Measurements from ENCODE around the gene KCNA10. TPM values are rescaled to one million over a fixed set of nuclear protein-coding genes. Genes with fewer than 3 reads are reported as not detected.

The KCNA10 gene
- total RNA-seq (ENCODE audit: unreplicated experiment) = not detected
- long read RNA-seq = 0 reads

GRCh38 chr1:110519125-110519810, at the start of gene KCNA10:
KCNA10 (minus strand) TSS chr1:110519175; CDS start chr1:110518787, 388 bp downstream.
- H3K27ac Mint-ChIP-seq (ENCODE audit: unreplicated experiment) = no peak within 1 kb of the TSS
- no peak for DNase-seq
- H3K36me3 Mint-ChIP-seq (ENCODE audit: unreplicated experiment) = peaks cover 8% of the 10 kb centered on the region
- peaks cover 8% of the 10 kb centered on the region for H3K27me3 Mint-ChIP-seq (ENCODE audit: unreplicated experiment)
- no peak within 1 kb of the TSS for H3K4me3 Mint-ChIP-seq (ENCODE audit: unreplicated experiment)
- no peaks in the 10 kb centered on the region for H3K4me1 Mint-ChIP-seq (ENCODE audit: low read depth, unreplicated experiment)
- TF ChIP-seq CTCF (IDR thresholded peaks at IDR 0.05; ENCODE audit: partially characterized antibody, unreplicated experiment) = no peak
- H3K9me3 Mint-ChIP-seq (ENCODE audit: unreplicated experiment) = peaks cover 5% of the 10 kb centered on the region

- no peak for DNase-seq
- Mint-ChIP-seq H3K4me3 (ENCODE audit: unreplicated experiment) (no peak overlapping the region), H3K27me3 (ENCODE audit: unreplicated experiment) (no peaks in the 10 kb centered on the region), H3K4me1 (ENCODE audit: low read depth, unreplicated experiment) (peaks cover 2% of the 10 kb centered on the region), H3K27ac (ENCODE audit: unreplicated experiment) (no peak overlapping the region), H3K36me3 (ENCODE audit: unreplicated experiment) (no peaks in the 10 kb centered on the region), H3K9me3 (ENCODE audit: unreplicated experiment) (no peaks in the 10 kb centered on the region)
- no peak for TF ChIP-seq CTCF (IDR thresholded peaks at IDR 0.05; ENCODE audit: partially characterized antibody, unreplicated experiment)
These were observed 47.9 kb upstream of the KCNA10 start for GRCh38 chr1:110566836-110567235.

- H3K27ac Mint-ChIP-seq (ENCODE audit: unreplicated experiment) = no peak overlapping the region
- no peak for TF ChIP-seq CTCF (IDR thresholded peaks at IDR 0.05; ENCODE audit: partially characterized antibody, unreplicated experiment)
- no peak overlapping the region for H3K4me3 Mint-ChIP-seq (ENCODE audit: unreplicated experiment)
- H3K9me3 Mint-ChIP-seq (ENCODE audit: unreplicated experiment) = no peaks in the 10 kb centered on the region
- no peaks in the 10 kb centered on the region for H3K27me3 Mint-ChIP-seq (ENCODE audit: unreplicated experiment)
- no peaks in the 10 kb centered on the region for H3K36me3 Mint-ChIP-seq (ENCODE audit: unreplicated experiment)
- peaks cover 2% of the 10 kb centered on the region for H3K4me1 Mint-ChIP-seq (ENCODE audit: low read depth, unreplicated experiment)
- DNase-seq = no peak
These were observed 46.6 kb upstream of the KCNA10 start for GRCh38 chr1:110565565-110565964.

GRCh38 chr1:110563089-110563488, 44.1 kb upstream of the KCNA10 start:
- no peak for TF ChIP-seq CTCF (IDR thresholded peaks at IDR 0.05; ENCODE audit: partially characterized antibody, unreplicated experiment)
- peaks cover 2% of the 10 kb centered on the region for H3K4me1 Mint-ChIP-seq (ENCODE audit: low read depth, unreplicated experiment)
- peaks cover 5% of the 10 kb centered on the region for H3K36me3 Mint-ChIP-seq (ENCODE audit: unreplicated experiment)
- no peak overlapping the region for H3K27ac Mint-ChIP-seq (ENCODE audit: unreplicated experiment)
- no peak overlapping the region for H3K4me3 Mint-ChIP-seq (ENCODE audit: unreplicated experiment)
- H3K27me3 Mint-ChIP-seq (ENCODE audit: unreplicated experiment) = peaks cover 3% of the 10 kb centered on the region
- DNase-seq = no peak
- H3K9me3 Mint-ChIP-seq (ENCODE audit: unreplicated experiment) = no peaks in the 10 kb centered on the region

- DNase-seq = no peak
- no peak for TF ChIP-seq CTCF (IDR thresholded peaks at IDR 0.05; ENCODE audit: partially characterized antibody, unreplicated experiment)
- H3K4me1 Mint-ChIP-seq (ENCODE audit: low read depth, unreplicated experiment) = peaks cover 2% of the 10 kb centered on the region
- H3K9me3 Mint-ChIP-seq (ENCODE audit: unreplicated experiment) = no peaks in the 10 kb centered on the region
- peaks cover 5% of the 10 kb centered on the region for H3K36me3 Mint-ChIP-seq (ENCODE audit: unreplicated experiment)
- H3K27me3 Mint-ChIP-seq (ENCODE audit: unreplicated experiment) = peaks cover 3% of the 10 kb centered on the region
- H3K27ac Mint-ChIP-seq (ENCODE audit: unreplicated experiment) = no peak overlapping the region
- H3K4me3 Mint-ChIP-seq (ENCODE audit: unreplicated experiment) = no peak overlapping the region
These were observed 42.6 kb upstream of the KCNA10 start for GRCh38 chr1:110561596-110561995.
